Transverse colon (tissue), 3 donors: ENCODE results near the gene DHRS7.

Experiments used
- EP300 ChIP-seq: sonication (generic); formaldehyde crosslinking; IDR thresholded peaks from one replicate; pipeline ENCODE4 v1.6.1; 2017; ENCODE audit warnings: antibody characterized with exemption, low read depth
- POLR2A ChIP-seq: fragments of 450-650 bp; IDR thresholded peaks from one replicate; pipeline ENCODE4 v1.6.1; 2016; ENCODE audit warnings: antibody characterized with exemption, mild to moderate bottlenecking, moderate library complexity
- TF ChIP-seq, protein P1 (sequence below), 5 experiments: fragments of 200-600 bp in 3 of 5; fragments of 450-650 bp in 2 of 5; sonication (generic) in 3 of 5; IDR thresholded peaks; 1 replicate in 2 of 5; 2 replicates in 3 of 5; pipeline ENCODE4 v1.5.1; 2016 to 2017; ENCODE audit warnings: antibody characterized with exemption in 5 of 5, inconsistent platforms in 3 of 5, mild to moderate bottlenecking in 2 of 5, moderate library complexity in 1 of 5

DNA sequence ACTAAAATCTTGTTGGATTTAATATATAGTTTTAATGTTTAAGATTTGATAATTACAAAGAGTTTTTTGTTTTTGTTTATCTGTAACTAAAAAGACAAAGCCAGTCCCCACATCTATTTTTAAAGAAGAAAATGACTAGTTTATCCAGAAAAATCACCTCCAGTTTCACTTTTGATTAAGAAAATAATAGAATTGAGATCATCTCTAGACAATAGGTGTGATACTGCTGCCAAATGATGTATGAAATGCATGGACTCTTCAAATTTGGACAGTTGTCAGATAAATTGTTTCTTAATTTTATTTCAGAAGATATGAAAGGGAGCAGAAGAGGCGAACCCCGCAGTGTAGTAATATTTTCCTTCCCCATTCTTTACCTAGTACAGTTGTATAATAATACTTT, 53.5 kb downstream of the DHRS7 start:
- TF ChIP-seq EP300 (no peak), POLR2A (no peak)
- TF ChIP-seq, protein P1, sequence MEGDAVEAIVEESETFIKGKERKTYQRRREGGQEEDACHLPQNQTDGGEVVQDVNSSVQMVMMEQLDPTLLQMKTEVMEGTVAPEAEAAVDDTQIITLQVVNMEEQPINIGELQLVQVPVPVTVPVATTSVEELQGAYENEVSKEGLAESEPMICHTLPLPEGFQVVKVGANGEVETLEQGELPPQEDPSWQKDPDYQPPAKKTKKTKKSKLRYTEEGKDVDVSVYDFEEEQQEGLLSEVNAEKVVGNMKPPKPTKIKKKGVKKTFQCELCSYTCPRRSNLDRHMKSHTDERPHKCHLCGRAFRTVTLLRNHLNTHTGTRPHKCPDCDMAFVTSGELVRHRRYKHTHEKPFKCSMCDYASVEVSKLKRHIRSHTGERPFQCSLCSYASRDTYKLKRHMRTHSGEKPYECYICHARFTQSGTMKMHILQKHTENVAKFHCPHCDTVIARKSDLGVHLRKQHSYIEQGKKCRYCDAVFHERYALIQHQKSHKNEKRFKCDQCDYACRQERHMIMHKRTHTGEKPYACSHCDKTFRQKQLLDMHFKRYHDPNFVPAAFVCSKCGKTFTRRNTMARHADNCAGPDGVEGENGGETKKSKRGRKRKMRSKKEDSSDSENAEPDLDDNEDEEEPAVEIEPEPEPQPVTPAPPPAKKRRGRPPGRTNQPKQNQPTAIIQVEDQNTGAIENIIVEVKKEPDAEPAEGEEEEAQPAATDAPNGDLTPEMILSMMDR (IDR thresholded peaks at IDR 0.05): no peak
